Adrenal gland (tissue), 5 donors: ENCODE measurements around the gene CEP41.

Experiments
- POLR2A ChIP-seq, 2 donors: fragments of 450-650 bp; IDR thresholded peaks; one replicate each; pipeline ENCODE4 v1.6.1; 2017; ENCODE audit warnings: antibody characterized with exemption in 2 of 2, mild to moderate bottlenecking in 2 of 2, moderate library complexity in 1 of 2
- TF ChIP-seq, protein P1 (sequence below), 6 experiments: fragments of 450-650 bp in 4 of 6; fragments of 200-600 bp in 2 of 6; sonication (generic) in 1 of 6; IDR thresholded peaks; 1 replicate in 5 of 6; 2 replicates in 1 of 6; pipeline versions ENCODE4 v1.5.1 to v1.8.0; 2016 to 2021; ENCODE audit warnings: antibody characterized with exemption in 6 of 6, mild to moderate bottlenecking in 2 of 6, moderate library complexity in 1 of 6
- donor health status: DM: no; HTN: no; CAD: no.

- no peak for TF ChIP-seq POLR2A (IDR thresholded peaks at IDR 0.05)
- TF ChIP-seq, protein P1, sequence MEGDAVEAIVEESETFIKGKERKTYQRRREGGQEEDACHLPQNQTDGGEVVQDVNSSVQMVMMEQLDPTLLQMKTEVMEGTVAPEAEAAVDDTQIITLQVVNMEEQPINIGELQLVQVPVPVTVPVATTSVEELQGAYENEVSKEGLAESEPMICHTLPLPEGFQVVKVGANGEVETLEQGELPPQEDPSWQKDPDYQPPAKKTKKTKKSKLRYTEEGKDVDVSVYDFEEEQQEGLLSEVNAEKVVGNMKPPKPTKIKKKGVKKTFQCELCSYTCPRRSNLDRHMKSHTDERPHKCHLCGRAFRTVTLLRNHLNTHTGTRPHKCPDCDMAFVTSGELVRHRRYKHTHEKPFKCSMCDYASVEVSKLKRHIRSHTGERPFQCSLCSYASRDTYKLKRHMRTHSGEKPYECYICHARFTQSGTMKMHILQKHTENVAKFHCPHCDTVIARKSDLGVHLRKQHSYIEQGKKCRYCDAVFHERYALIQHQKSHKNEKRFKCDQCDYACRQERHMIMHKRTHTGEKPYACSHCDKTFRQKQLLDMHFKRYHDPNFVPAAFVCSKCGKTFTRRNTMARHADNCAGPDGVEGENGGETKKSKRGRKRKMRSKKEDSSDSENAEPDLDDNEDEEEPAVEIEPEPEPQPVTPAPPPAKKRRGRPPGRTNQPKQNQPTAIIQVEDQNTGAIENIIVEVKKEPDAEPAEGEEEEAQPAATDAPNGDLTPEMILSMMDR (IDR thresholded peaks at IDR 0.05), result no peak
Measured at GRCh38 chr7:130397051-130397757, 43.6 kb downstream of the CEP41 start.
